Kidney (tissue), 14 donors: ENCODE measurements around the gene LTBR. TPM values are rescaled to one million over a fixed set of nuclear protein-coding genes. Genes with fewer than 3 reads are reported as not detected.

Source experiments
- DNase-seq, 5 donors: peaks; one replicate each; pipeline ENCODE4 v3.0.0-alpha.2; 2013 to 2020
- FAIRE-seq: peaks from 2 replicates; lab custom pipeline; 2012; peaks lifted over from hg19 to GRCh38; lab: Jason Lieb, UNC
- H3K27ac ChIP-seq, 2 donors: one replicate each; pipeline ENCODE4 v1.7.0; 2013; ENCODE audit warnings: low read depth in 2 of 2, low read length in 2 of 2, inconsistent platforms in 1 of 2
- H3K27me3 ChIP-seq: one replicate; pipeline ENCODE4 v1.7.1; 2013; ENCODE audit warnings: low read length, inconsistent platforms; ENCODE audit not compliant: control insufficient read depth, insufficient read depth
- H3K36me3 ChIP-seq, 3 donors: one replicate each; pipeline versions ENCODE4 v1.7.0 to v1.7.1; 2013; ENCODE audit warnings: low read length in 3 of 3, control low read depth in 1 of 3, inconsistent platforms in 1 of 3; ENCODE audit not compliant: insufficient read depth in 3 of 3, control insufficient read depth in 2 of 3
- H3K4me1 ChIP-seq, 3 donors: one replicate each; pipeline versions ENCODE4 v1.7.0 to v1.7.1; 2013; ENCODE audit warnings: low read length in 3 of 3, inconsistent platforms in 1 of 3, low read depth in 1 of 3; ENCODE audit not compliant: control insufficient read depth in 2 of 3, insufficient read depth in 2 of 3
- H3K4me3 ChIP-seq, 3 donors: one replicate each; pipeline versions ENCODE4 v1.7.0 to v1.8.1; 2013; ENCODE audit warnings: low read length in 3 of 3, control low read depth in 1 of 3, inconsistent platforms in 1 of 3
- H3K9ac ChIP-seq, 3 donors: one replicate each; pipeline versions ENCODE4 v1.7.0 to v1.7.1; 2013; ENCODE audit warnings: low read length in 3 of 3, control low read depth in 1 of 3, inconsistent platforms in 1 of 3
- H3K9me3 ChIP-seq, 3 donors: one replicate each; pipeline versions ENCODE4 v1.7.0 to v1.7.1; 2013; ENCODE audit warnings: low read length in 3 of 3, control low read depth in 1 of 3, inconsistent platforms in 1 of 3; ENCODE audit not compliant: control insufficient read depth in 2 of 3, insufficient read depth in 1 of 3
- CTCF ChIP-seq: IDR thresholded peaks from 3 replicates; pipeline ENCODE4 v1.5.1; 2012; ENCODE audit warnings: mild to moderate bottlenecking, moderate library complexity, borderline replicate concordance; ENCODE audit not compliant: insufficient read depth; ENCODE audit errors: extremely low read depth
- intact Hi-C: fragments of 100-400 bp; cut with DNase I; formaldehyde crosslinking; loops from one replicate; pipeline ENCODE4 v1.11.1; 2022
- polyA plus RNA-seq: library from polyadenylated mRNA; stranded (reverse); fragments of 350-450 nt; fragmentation: Illumina TruSeq; extraction: RNeasy Lipid Tissue Mini Kit (QIAGEN cat#74804); gene quantifications from one replicate; pipeline ENCODE4 v1.2.3, GENCODE V29; 2014; ENCODE audit warnings: low read depth, low replicate concordance; ENCODE audit not compliant: insufficient read depth
- total RNA-seq: library from RNA; stranded (reverse); fragmentation: NEBNext Ultra II Directional; extraction: Animal tissue kit (Norgen Biotek cat#: 25700); gene quantifications from one replicate; pipeline ENCODE4 v1.2.1, GENCODE V29; 2021
- donor health status: control.
- donor health status: control.
- donor health status: control.
- donor health status: control.
- donor health status: control.
- donor health status: DM: yes; HTN: yes; CAD: no.
- donor health status: Normal renal cell carcinoma (clear cell type).

LTBR gene
- total and polyA plus RNA-seq, 2 donors from 2014 or later, result 77.8 to 114 TPM

GRCh38 chr12:6358881-6359280, 25.1 kb upstream of the LTBR start:
- no peak overlapping the region for H3K9ac ChIP-seq
- no peak overlapping the region for H3K27ac ChIP-seq
- no peaks in the 10 kb centered on the region for H3K27me3 ChIP-seq
- H3K9me3 ChIP-seq, result no peaks in the 10 kb centered on the region
- H3K4me1 ChIP-seq, result peaks cover 0 to 19% (median 18%) of the 10 kb centered on the region in 3 donors
- FAIRE-seq (no peak), DNase-seq (no peak)
- TF ChIP-seq CTCF, result no peak
- H3K36me3 ChIP-seq, result peaks cover 0 to 25% (median 12%) of the 10 kb centered on the region in 3 donors
- no peak overlapping the region for H3K4me3 ChIP-seq
- intact Hi-C loops, result no loop called here

- Histone ChIP-seq H3K4me1 (peaks cover 0 to 19% (median 19%) of the 10 kb centered on the region in 3 donors), H3K36me3 (peaks cover 0 to 22% (median 12%) of the 10 kb centered on the region in 3 donors), H3K4me3 (no peak overlapping the region), H3K9me3 (no peaks in the 10 kb centered on the region), H3K27ac (peak overlapping the region; percentile 34 to 84), H3K27me3 (no peaks in the 10 kb centered on the region), H3K9ac (peak overlapping the region in 1 of 3 donors; percentile 23)
- DNase-seq, result peak in 1 of 5 donors; percentile 17
- no peak for TF ChIP-seq CTCF
- no peak for FAIRE-seq
- intact Hi-C loops, result no loop called here
Measured at GRCh38 chr12:6360080-6360571, 23.8 kb upstream of the LTBR start.

GRCh38 chr12:6360578-6361490, 23.1 kb upstream of the LTBR start:
- Histone ChIP-seq H3K36me3 (peaks cover 0 to 19% (median 8%) of the 10 kb centered on the region in 3 donors), H3K27me3 (no peaks in the 10 kb centered on the region), H3K4me3 (no peak overlapping the region), H3K4me1 (peaks cover 0 to 19% (median 19%) of the 10 kb centered on the region in 3 donors), H3K27ac (peak overlapping the region; percentile 34 to 84), H3K9ac (peak overlapping the region in 1 of 3 donors; percentile 36), H3K9me3 (no peaks in the 10 kb centered on the region)
- FAIRE-seq, result no peak
- peak in 1 of 5 donors; percentile 41 for DNase-seq
- TF ChIP-seq CTCF, result no peak
- intact Hi-C loops, result no loop called here
